Stomach (tissue), 4 donors: ENCODE measurements around the gene CPED1.

Experiments used
- EP300 ChIP-seq: sonication (generic); formaldehyde crosslinking; IDR thresholded peaks from one replicate; pipeline ENCODE4 v1.6.1; 2017; ENCODE audit warnings: antibody characterized with exemption
- POLR2AphosphoS5 ChIP-seq, 3 donors: sonication (generic); formaldehyde crosslinking; IDR thresholded peaks; one replicate each; pipeline ENCODE4 v1.6.1; 2016; ENCODE audit warnings: antibody characterized with exemption in 3 of 3
- TF ChIP-seq, protein P1 (sequence below), 7 experiments: fragments of 450-650 bp in 4 of 7; fragments of 200-600 bp in 3 of 7; sonication (generic) in 3 of 7; IDR thresholded peaks; one replicate each; pipeline ENCODE4 v1.5.1; 2016 to 2019; ENCODE audit warnings: antibody characterized with exemption in 7 of 7, control low read depth in 2 of 7, mild to moderate bottlenecking in 1 of 7

DNA sequence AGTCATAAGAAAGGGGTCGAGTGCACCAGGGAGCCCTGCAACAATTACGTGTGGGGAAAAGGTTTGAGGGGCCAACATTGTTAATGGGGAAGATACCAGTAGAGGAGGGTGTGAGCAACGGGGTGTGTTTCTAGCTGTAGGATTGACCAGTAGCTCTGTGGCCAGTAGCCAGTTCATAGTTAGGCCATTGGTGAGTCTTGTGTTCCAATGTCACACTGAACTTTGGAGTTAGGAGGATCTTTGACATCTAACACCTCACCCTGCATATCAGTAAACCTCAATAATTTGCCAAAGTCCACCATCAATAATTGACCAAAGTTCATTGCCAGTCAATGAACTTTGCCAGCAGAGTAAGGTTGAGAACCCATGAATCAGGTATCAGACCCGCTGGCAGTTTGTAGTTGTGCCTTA is 168.8 kb downstream of the CPED1 start:
- TF ChIP-seq, protein P1, sequence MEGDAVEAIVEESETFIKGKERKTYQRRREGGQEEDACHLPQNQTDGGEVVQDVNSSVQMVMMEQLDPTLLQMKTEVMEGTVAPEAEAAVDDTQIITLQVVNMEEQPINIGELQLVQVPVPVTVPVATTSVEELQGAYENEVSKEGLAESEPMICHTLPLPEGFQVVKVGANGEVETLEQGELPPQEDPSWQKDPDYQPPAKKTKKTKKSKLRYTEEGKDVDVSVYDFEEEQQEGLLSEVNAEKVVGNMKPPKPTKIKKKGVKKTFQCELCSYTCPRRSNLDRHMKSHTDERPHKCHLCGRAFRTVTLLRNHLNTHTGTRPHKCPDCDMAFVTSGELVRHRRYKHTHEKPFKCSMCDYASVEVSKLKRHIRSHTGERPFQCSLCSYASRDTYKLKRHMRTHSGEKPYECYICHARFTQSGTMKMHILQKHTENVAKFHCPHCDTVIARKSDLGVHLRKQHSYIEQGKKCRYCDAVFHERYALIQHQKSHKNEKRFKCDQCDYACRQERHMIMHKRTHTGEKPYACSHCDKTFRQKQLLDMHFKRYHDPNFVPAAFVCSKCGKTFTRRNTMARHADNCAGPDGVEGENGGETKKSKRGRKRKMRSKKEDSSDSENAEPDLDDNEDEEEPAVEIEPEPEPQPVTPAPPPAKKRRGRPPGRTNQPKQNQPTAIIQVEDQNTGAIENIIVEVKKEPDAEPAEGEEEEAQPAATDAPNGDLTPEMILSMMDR (IDR thresholded peaks at IDR 0.05), result no peak
- TF ChIP-seq POLR2AphosphoS5 (IDR thresholded peaks at IDR 0.05) (no peak), EP300 (no peak)
